Astrocyte (in vitro differentiated cells and primary cell): ENCODE measurements around the gene POU3F1. TPM values are rescaled to one million over a fixed set of nuclear protein-coding genes. Genes with fewer than 3 reads are reported as not detected.

Experiments
- DNase-seq: peaks from one replicate; pipeline ENCODE4 v3.0.0-alpha.2; 2010; ENCODE audit warnings: low read depth
- FAIRE-seq: peaks from 2 replicates; lab custom pipeline; 2011; peaks lifted over from hg19 to GRCh38; lab: Jason Lieb, UNC
- H2AFZ ChIP-seq: 2 replicates; pipeline ENCODE4 v1.6.0; 2012; ENCODE audit warnings: low read depth, low read length, inconsistent platforms
- H3K27ac ChIP-seq: 2 replicates; pipeline ENCODE4 v1.5.1; 2011; ENCODE audit warnings: low read depth, low read length, inconsistent platforms
- H3K27me3 ChIP-seq: 2 replicates; pipeline ENCODE4 v1.6.0; 2011; ENCODE audit warnings: low read length, inconsistent platforms; ENCODE audit not compliant: insufficient read depth
- H3K36me3 ChIP-seq: 2 replicates; pipeline ENCODE4 v1.5.1; 2011; ENCODE audit warnings: low read length, inconsistent platforms; ENCODE audit not compliant: insufficient read depth
- H3K4me1 ChIP-seq: 2 replicates; pipeline ENCODE4 v1.5.1; 2011; ENCODE audit warnings: low read length, inconsistent platforms; ENCODE audit not compliant: insufficient read depth
- H3K4me2 ChIP-seq: 2 replicates; pipeline ENCODE4 v1.6.0; 2012; ENCODE audit warnings: low read length, inconsistent platforms
- H3K4me3 ChIP-seq: 2 replicates; pipeline ENCODE4 v1.5.1; 2011; ENCODE audit warnings: low read depth, mild to moderate bottlenecking, low read length, inconsistent platforms; ENCODE audit not compliant: insufficient read depth
- H3K79me2 ChIP-seq: 2 replicates; pipeline ENCODE4 v1.6.0; 2012; ENCODE audit warnings: mild to moderate bottlenecking, low read length, inconsistent platforms; ENCODE audit not compliant: insufficient read depth
- H3K9ac ChIP-seq: 2 replicates; pipeline ENCODE4 v1.6.0; 2012; ENCODE audit warnings: mild to moderate bottlenecking, low read length, inconsistent platforms
- H3K9me3 ChIP-seq: 2 replicates; pipeline ENCODE4 v1.5.1; 2012; ENCODE audit warnings: low read depth, mild to moderate bottlenecking, low read length, inconsistent platforms; ENCODE audit not compliant: insufficient read depth
- H4K20me1 ChIP-seq: 2 replicates; pipeline ENCODE4 v1.6.0; 2012; ENCODE audit warnings: low read length, inconsistent platforms; ENCODE audit not compliant: insufficient read depth
- H3K27ac Mint-ChIP-seq: one replicate; pipeline ENCODE4 v1.8.0; 2021; ENCODE audit warnings: mild to moderate bottlenecking, mixed read lengths; ENCODE audit not compliant: unreplicated experiment
- H3K27me3 Mint-ChIP-seq: one replicate; pipeline ENCODE4 v1.8.0; 2021; ENCODE audit warnings: low read depth, mixed read lengths; ENCODE audit not compliant: unreplicated experiment
- H3K36me3 Mint-ChIP-seq: one replicate; pipeline ENCODE4 v1.8.0; 2021; ENCODE audit warnings: low read depth, mixed read lengths; ENCODE audit not compliant: unreplicated experiment
- H3K4me1 Mint-ChIP-seq: one replicate; pipeline ENCODE4 v1.8.0; 2021; ENCODE audit warnings: low read depth, mixed read lengths; ENCODE audit not compliant: unreplicated experiment
- H3K4me3 Mint-ChIP-seq: one replicate; pipeline ENCODE4 v1.8.0; 2021; ENCODE audit warnings: mild to moderate bottlenecking, moderate library complexity, mixed read lengths; ENCODE audit not compliant: unreplicated experiment
- H3K9me3 Mint-ChIP-seq: one replicate; pipeline ENCODE4 v1.8.0; 2021; ENCODE audit warnings: mild to moderate bottlenecking, mixed read lengths; ENCODE audit not compliant: unreplicated experiment
- CTCF ChIP-seq: IDR thresholded peaks from 2 replicates; pipeline ENCODE4 v1.5.1; 2011; ENCODE audit warnings: low read depth, mild to moderate bottlenecking, inconsistent platforms, low read length, moderate library complexity; ENCODE audit not compliant: insufficient read depth
- EZH2 ChIP-seq: IDR thresholded peaks from 2 replicates; pipeline ENCODE4 v1.6.1; 2012; ENCODE audit warnings: mild to moderate bottlenecking, low read length, inconsistent platforms; ENCODE audit not compliant: insufficient read depth
- total RNA-seq: library from RNA; stranded (reverse); gene quantifications from 2 replicates; pipeline ENCODE4 v1.2.1, GENCODE V29; 2021

The POU3F1 gene
- total RNA-seq, 1 donor from 2014 or later = 2.3 TPM

- FAIRE-seq = no peak
- Mint-ChIP-seq H3K36me3 (no peaks in the 10 kb centered on the region), H3K27me3 (peaks cover 19% of the 10 kb centered on the region), H3K27ac (no peak overlapping the region), H3K4me1 (no peaks in the 10 kb centered on the region), H3K4me3 (no peak overlapping the region), H3K9me3 (peaks cover under 1% of the 10 kb centered on the region)
- no peak overlapping the region for H3K9ac ChIP-seq
- no peaks in the 10 kb centered on the region for H3K79me2 ChIP-seq
- peaks cover 6% of the 10 kb centered on the region for H4K20me1 ChIP-seq
- DNase-seq = no peak
- TF ChIP-seq EZH2 (no peak), CTCF (no peak)
- no peak overlapping the region for H3K4me2 ChIP-seq
- H3K9me3 ChIP-seq = no peaks in the 10 kb centered on the region
- H3K36me3 ChIP-seq = no peaks in the 10 kb centered on the region
- no peaks in the 10 kb centered on the region for H3K4me1 ChIP-seq
- no peak overlapping the region for H3K27ac ChIP-seq
- no peak overlapping the region for H2AFZ ChIP-seq
- no peaks in the 10 kb centered on the region for H3K27me3 ChIP-seq
- H3K4me3 ChIP-seq = no peak overlapping the region
These were observed 36.9 kb upstream of the POU3F1 start for GRCh38 chr1:38083541-38083940.

DNA sequence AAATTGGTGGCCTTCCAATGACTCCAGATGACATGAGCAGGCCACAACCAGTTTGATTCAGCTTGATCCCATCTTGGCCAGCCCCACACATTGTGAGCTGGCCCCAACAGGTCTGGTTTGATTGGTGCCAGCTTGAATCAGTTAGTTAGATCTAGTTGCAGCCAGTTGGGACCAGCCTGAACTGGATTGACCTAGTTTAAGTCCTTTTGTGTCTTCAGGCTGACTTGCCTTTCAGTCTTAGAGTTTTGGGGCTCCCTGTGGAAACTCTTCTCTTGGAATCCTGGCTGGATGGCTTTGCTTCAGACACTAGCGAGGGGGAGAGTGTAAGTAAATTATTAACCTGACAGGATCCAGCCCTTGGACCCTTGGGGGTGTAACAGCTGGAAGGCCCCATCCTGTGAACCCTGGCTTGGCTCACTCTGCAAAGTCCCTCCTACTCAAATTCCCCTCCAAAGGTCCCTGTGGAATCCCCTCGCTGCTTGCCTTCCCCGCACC lies 36.2 kb upstream of the POU3F1 start:
- Histone ChIP-seq H3K36me3 (no peaks in the 10 kb centered on the region), H4K20me1 (peaks cover 6% of the 10 kb centered on the region), H3K27me3 (no peaks in the 10 kb centered on the region), H3K4me3 (no peak overlapping the region), H3K4me1 (no peaks in the 10 kb centered on the region), H3K4me2 (no peak overlapping the region), H3K9me3 (no peaks in the 10 kb centered on the region), H2AFZ (no peak overlapping the region), H3K27ac (no peak overlapping the region), H3K79me2 (no peaks in the 10 kb centered on the region), H3K9ac (no peak overlapping the region)
- H3K36me3 Mint-ChIP-seq = no peaks in the 10 kb centered on the region
- H3K9me3 Mint-ChIP-seq = peaks cover 2% of the 10 kb centered on the region
- no peak overlapping the region for H3K27ac Mint-ChIP-seq
- no peak for TF ChIP-seq CTCF
- TF ChIP-seq EZH2 = no peak
- H3K4me3 Mint-ChIP-seq = no peak overlapping the region
- no peaks in the 10 kb centered on the region for H3K4me1 Mint-ChIP-seq
- DNase-seq = no peak
- no peak for FAIRE-seq
- H3K27me3 Mint-ChIP-seq = peaks cover 12% of the 10 kb centered on the region

DNA sequence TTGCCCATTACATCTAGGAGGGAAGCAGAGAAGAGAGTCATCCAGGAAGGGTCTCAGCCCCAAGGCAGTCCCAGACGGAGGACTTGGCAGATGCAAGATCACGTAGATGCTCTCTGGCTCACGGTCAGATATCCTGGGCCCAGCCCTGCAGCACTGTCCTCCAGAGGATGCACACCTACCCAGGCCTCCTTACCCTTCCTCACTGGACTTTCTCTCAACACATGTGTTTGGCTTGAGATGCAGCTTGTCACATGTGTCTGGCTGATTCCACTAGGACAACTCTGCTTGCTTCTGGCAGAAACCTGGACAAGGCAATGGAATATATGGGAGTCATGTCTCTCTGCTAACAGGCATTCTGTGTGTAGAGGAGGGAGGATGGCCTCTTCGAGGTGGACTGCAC lies 32.4 kb upstream of the POU3F1 start:
- Histone ChIP-seq H3K79me2 (no peaks in the 10 kb centered on the region), H3K4me2 (no peak overlapping the region), H3K9ac (no peak overlapping the region), H4K20me1 (peaks cover 8% of the 10 kb centered on the region), H3K27ac (no peak overlapping the region), H3K27me3 (peaks cover 8% of the 10 kb centered on the region), H3K4me1 (no peaks in the 10 kb centered on the region), H3K9me3 (no peaks in the 10 kb centered on the region), H3K4me3 (no peak overlapping the region), H3K36me3 (no peaks in the 10 kb centered on the region), H2AFZ (no peak overlapping the region)
- no peak for TF ChIP-seq EZH2
- H3K27me3 Mint-ChIP-seq = peaks cover 8% of the 10 kb centered on the region
- FAIRE-seq (no peak), DNase-seq (no peak)
- no peak overlapping the region for H3K4me3 Mint-ChIP-seq
- H3K36me3 Mint-ChIP-seq = no peaks in the 10 kb centered on the region
- H3K4me1 Mint-ChIP-seq = peaks cover under 1% of the 10 kb centered on the region
- no peak overlapping the region for H3K27ac Mint-ChIP-seq
- H3K9me3 Mint-ChIP-seq = peaks cover 4% of the 10 kb centered on the region
